A549 treated with CpdA at 1 μM for 4 hours (cell line): ENCODE measurements around the gene PCDHAC1. TPM values are rescaled to one million over a fixed set of nuclear protein-coding genes. Genes with fewer than 3 reads are reported as not detected.

Source experiments
- total RNA-seq: library from RNA; stranded (reverse); fragments of 200-300 nt; extraction: Qiagen RNA extraction; gene quantifications from 5 replicates; pipeline ENCODE4 v1.2.3, GENCODE V29; 2022; ENCODE audit warnings: low read depth

PCDHAC1 gene, protein sequence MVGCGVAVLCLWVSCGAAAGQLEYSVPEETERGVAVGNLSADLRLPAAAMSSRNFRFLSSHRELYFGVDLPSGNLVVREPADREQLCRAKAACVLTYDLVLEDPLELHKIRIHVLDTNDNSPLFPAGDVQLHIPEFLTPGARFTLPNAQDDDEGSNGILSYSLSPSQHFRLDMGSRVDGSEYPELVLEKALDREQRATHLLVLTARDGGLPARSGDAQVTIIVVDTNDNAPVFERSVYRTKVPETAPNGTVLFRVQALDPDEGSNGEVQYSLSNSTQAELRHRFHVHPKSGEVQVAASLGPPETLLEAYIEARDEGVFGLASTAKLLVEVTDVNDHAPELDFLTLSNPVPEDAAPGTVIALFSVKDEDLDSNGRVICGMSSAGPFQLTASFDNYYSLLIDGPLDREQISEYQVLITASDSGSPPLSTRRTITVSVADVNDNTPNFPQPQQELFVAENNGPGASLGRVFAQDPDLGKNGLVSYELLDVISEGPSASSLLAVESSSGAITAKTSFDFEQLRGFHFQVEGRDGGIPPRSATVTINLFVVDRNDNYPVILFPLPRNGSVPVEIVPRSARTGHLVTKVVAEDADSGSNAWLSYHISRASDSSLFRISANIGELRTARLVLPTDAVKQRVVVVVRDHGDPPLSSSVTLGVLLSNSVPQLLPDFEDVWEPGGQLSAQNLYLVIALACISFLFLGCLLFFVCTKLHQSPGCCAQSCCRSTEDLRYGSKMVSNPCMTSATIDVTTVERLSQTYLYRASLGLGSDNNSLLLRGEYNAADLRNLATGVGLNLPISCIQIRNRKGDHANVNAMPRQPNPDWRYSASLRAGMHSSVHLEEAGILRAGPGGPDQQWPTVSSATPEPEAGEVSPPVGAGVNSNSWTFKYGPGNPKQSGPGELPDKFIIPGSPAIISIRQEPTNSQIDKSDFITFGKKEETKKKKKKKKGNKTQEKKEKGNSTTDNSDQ
- 1.1 to 1.4 TPM (median 1.2 TPM) in 5 replicates for total RNA-seq

DNA sequence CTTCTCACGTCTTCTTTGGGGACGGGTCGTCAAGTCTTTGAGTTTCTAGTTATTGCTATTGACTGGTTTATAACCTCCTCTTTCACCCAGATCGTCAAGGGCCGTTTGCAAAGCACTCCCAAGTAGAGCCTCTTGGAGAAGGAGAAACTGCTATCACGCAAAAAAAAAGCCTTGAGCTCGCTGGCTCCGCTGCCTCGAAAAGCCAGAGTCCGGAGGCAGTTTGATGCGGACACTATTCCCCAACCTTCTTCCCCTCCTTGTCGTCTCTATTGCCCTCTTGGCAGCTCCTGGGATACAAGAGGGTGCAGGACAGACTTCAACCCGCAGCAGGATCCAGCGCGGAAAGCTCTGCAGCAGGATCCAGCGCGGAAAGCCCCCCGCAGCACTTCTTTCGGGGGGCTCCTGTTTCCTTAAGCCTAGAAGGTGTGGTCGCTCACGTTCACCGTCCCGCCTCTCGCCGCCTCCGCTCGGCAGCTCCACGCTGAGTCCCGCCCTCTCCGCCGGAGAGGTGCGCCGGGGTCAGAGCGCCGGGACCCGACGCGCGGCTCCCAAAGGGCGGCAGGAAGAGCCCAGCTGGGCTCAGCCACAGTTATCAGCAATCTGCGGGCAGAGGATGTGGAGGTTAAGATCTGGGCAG is at the start of gene PCDHAC1:
TSS of gene PCDHAC1 (plus strand) at position 494 of the 637 bp plus-strand sequence. CDS start 594 bp downstream, outside the sequence.

DNA sequence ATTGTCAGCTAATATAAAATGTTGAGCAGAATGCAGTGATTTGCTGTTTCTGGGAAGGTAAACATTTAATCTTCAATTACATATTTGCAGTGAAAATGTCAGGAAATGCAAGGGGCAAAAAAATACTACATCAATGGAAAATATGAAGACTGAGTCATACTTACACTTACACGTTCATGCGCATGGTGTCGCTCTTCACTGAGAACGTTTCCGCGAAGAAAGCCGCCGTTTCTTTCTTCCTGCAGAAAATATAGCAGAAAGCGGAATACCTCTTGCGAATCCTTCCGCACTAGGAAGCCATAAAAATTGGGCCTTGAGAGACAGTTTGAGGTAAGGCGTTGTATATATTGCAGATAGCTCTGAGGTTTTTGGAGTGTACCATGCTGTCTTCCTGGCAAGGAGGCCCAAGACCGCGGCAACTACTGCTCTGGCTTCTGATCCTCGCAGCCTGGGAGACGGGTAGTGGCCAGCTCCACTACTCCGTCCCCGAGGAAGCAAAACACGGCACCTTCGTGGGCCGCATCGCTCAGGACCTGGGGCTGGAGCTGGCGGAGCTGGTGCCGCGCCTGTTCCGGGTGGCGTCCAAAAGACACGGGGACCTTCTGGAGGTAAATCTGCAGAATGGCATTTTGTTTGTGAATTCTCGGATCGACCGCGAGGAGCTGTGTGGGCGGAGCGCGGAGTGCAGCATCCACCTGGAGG is 44.1 kb upstream of the PCDHAC1 start, which contains the start of gene PCDHA13:
TSS of gene PCDHA13 (plus strand) at position 236 of the 702 bp plus-strand sequence. CDS start at position 381, 145 bp downstream.

DNA sequence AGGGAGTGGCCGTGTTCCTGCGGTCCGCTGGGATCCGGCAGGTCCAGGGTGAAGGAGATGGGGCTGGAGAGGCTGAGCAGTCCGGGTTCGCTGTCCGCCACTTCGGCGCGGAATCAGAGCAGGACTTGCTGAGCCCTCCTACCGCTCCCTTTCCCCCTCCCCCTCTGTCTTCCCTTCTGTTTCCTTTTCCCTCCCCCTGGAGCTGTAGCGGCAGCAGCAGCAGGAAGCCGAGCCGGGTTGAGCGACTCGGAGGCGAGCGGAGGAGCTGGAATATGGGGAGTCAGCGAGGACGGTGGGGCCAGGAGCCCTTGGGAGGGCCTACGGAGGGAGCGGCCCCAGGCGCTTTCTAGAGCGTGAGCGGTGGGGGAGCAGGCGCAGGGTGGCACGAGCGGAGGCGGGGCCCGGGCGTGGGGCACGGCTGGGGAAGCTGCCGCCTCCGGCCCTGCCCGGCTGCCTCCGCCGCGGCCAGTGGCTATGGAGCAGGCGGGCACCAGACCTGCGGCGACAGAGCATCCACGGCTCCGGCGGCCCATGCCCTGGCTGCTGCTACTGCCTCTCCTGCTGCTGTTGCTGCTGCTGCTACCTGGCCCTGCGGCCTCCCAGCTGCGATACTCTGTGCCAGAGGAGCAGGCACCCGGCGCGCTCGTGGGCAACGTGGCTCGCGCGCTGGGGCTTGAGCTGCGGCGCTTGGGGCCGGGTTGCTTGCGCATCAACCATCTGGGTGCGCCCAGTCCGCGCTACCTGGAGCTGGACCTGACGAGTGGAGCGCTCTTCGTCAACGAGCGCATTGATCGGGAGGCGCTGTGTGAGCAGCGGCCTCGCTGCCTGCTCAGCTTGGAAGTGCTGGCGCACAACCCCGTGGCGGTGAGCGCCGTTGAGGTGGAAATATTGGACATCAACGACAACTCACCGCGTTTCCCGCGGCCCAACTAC is 40.5 kb downstream of the PCDHAC1 start, which contains the start of gene PCDHAC2:
TSS of gene PCDHAC2 (plus strand) at position 184 of the 933 bp plus-strand sequence. CDS start at position 475, 291 bp downstream.

Other genes starting within 250 kb of the PCDHAC1 start
- 81.3 to 85.6 TPM (median 83.4 TPM) in 5 replicates for gene HARS1, start 234.9 kb upstream of the PCDHAC1 start, total RNA-seq
- 34.5 to 44.5 TPM (median 38.9 TPM) in 5 replicates for gene HARS2, start 234.8 kb upstream of the PCDHAC1 start, total RNA-seq
- 81.8 to 121 TPM (median 90.3 TPM) in 5 replicates for gene ZMAT2, start 225.9 kb upstream of the PCDHAC1 start, total RNA-seq
- 0.12 to 0.23 TPM (median 0.21 TPM) in 5 replicates for gene PCDHA1, start 140.2 kb upstream of the PCDHAC1 start, total RNA-seq
- gene PCDHA2, start 131.4 kb upstream of the PCDHAC1 start, total RNA-seq: 0.03 to 0.10 TPM (median 0.05 TPM) in 5 replicates
- 0.74 to 1.1 TPM (median 0.91 TPM) in 5 replicates for gene PCDHA3, start 125.2 kb upstream of the PCDHAC1 start, total RNA-seq
- 1.4 to 2.0 TPM (median 1.7 TPM) in 5 replicates for gene PCDHA4, start 119.2 kb upstream of the PCDHAC1 start, total RNA-seq
- 0.44 to 0.75 TPM (median 0.63 TPM) in 5 replicates for gene PCDHA5, start 104.7 kb upstream of the PCDHAC1 start, total RNA-seq
- 0.07 to 0.09 TPM (median 0.09 TPM) in 3 of 5 replicates, not detected in the others for gene PCDHA6, start 98.3 kb upstream of the PCDHAC1 start, total RNA-seq
- 0.08 to 0.22 TPM (median 0.13 TPM) in 5 replicates for gene PCDHA7, start 92.0 kb upstream of the PCDHAC1 start, total RNA-seq
- 0.06 to 0.08 TPM (median 0.07 TPM) in 4 of 5 replicates, not detected in the other for gene PCDHA8, start 85.1 kb upstream of the PCDHAC1 start, total RNA-seq
- gene PCDHA9, start 77.9 kb upstream of the PCDHAC1 start, total RNA-seq: not detected in 5 replicates
- 0.01 to 0.02 TPM in 2 of 5 replicates, not detected in the others for gene PCDHA10, start 70.4 kb upstream of the PCDHAC1 start, total RNA-seq
- 0.12 to 0.43 TPM (median 0.18 TPM) in 5 replicates for gene PCDHA11, start 57.3 kb upstream of the PCDHAC1 start, total RNA-seq
- gene PCDHA12, start 51.0 kb upstream of the PCDHAC1 start, total RNA-seq: 2.5 to 2.9 TPM (median 2.5 TPM) in 5 replicates
- gene PCDHA13, start 44.2 kb upstream of the PCDHAC1 start, total RNA-seq: 0.06 to 0.10 TPM (median 0.07 TPM) in 4 of 5 replicates, not detected in the other
- gene PCDHAC2, start 40.2 kb downstream of the PCDHAC1 start, total RNA-seq: 2.3 to 4.8 TPM (median 2.6 TPM) in 5 replicates
- not detected in 5 replicates for gene PCDHB1, start 125.1 kb downstream of the PCDHAC1 start, total RNA-seq
- 2.7 to 5.4 TPM (median 3.7 TPM) in 5 replicates for gene PCDHB2, start 168.3 kb downstream of the PCDHAC1 start, total RNA-seq
- 0.02 to 0.06 TPM (median 0.05 TPM) in 3 of 5 replicates, not detected in the others for gene PCDHB3, start 174.2 kb downstream of the PCDHAC1 start, total RNA-seq
- gene PCDHB4, start 195.5 kb downstream of the PCDHAC1 start, total RNA-seq: 0.03 to 0.09 TPM (median 0.06 TPM) in 4 of 5 replicates, not detected in the other
- gene PCDHB5, start 208.9 kb downstream of the PCDHAC1 start, total RNA-seq: 1.2 to 1.9 TPM (median 1.5 TPM) in 5 replicates
- gene PCDHB6, start 223.8 kb downstream of the PCDHAC1 start, total RNA-seq: 0.89 to 1.2 TPM (median 1.1 TPM) in 5 replicates
- gene PCDHB7, start 246.3 kb downstream of the PCDHAC1 start, total RNA-seq: 0.01 TPM in 1 of 5 replicates, not detected in the others